CD4-positive, alpha-beta T cell treated with Interleukin-4 for 1 hour (primary cell): ENCODE data around the gene PTOV1.

Source experiments
- DNase-seq, 2 donors: peaks; one replicate each; pipeline ENCODE4 v3.0.0-alpha.2; 2020 to 2022

Gene PTOV1

GRCh38 chr19:49877020-49877878, 26.3 kb downstream of the PTOV1 start, which contains the start of the genes AKT1S1 and TBC1D17:
Gene AKT1S1 (minus strand): TSS chr19:49877355. CDS start chr19:49873295, 4,060 bp downstream.
Gene TBC1D17 (plus strand): TSS chr19:49877702. CDS start chr19:49877724, 22 bp downstream.
- DNase-seq = peak; percentile 100

DNA sequence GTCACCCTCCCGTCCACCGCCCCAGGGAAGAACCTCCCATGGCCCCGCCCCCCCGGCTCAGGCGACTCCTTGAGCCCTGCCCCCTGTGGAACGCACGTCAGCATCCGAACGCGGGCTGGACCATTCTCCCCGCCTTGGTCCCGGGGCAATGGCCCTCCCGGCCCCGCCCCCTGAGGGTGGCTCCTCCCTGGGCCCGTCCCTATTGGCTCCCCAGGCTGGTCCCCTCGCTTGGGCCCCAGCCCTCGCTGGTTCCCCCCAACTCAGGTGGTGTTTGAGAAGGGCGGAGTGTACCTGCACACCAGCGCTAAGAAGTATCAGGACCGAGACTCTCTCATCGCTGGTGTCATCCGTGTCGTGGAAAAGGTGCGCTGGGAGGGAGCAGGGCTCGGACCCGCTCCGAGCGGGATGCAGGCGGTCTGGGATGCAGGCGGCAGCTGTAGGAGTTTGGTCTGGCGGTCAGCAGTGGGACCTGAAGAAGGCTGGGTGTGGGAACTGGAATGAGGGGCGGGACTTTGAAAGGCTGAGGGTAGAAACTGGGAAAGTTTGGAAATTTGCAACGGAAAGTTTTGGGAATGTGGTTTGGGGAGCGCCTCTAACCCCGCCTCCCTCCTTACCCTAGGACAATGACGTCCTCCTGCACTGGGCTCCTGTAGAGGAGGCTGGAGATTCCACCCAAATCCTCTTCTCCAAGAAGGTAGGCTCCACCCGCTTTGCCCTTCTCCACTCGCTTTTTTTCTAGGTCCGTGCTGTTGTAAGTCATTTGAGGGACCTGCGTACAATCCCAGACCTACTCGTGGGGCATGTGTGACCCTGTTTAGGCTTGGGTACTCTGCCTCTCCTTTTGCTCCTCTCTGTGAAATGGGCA, 27.2 kb downstream of the PTOV1 start:
- peak; percentile 98 to 99 for DNase-seq

- no peak for DNase-seq
Observed at GRCh38 chr19:49878744-49879070, 27.7 kb downstream of the PTOV1 start.

GRCh38 chr19:49879243-49879963, 28.4 kb downstream of the PTOV1 start:
- DNase-seq = no peak

GRCh38 chr19:49880162-49880869, 29.4 kb downstream of the PTOV1 start:
- no peak for DNase-seq

DNA sequence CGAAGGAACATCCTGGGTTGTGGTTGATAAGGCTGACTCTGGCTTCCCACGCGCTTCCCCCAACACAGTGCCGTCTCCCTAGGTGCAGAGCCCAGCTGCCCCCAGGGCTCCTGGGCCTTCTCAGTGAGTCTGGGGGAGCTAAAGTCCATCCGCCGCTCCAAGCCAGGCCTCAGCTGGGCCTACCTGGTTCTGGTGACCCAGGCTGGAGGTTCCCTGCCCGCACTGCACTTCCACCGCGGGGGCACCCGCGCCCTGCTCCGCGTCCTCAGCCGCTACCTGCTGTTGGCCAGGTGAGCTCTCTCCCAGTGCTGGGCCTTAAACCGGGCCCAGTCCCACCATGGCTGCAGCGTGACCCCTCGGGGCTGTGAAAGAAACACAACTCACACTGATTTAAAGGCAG, 30.2 kb downstream of the PTOV1 start:
- no peak for DNase-seq

- DNase-seq = no peak
Observed at GRCh38 chr19:49881672-49882394, 30.9 kb downstream of the PTOV1 start.

GRCh38 chr19:49882643-49883042, 31.7 kb downstream of the PTOV1 start:
- no peak for DNase-seq

GRCh38 chr19:49883094-49883493, 32.1 kb downstream of the PTOV1 start:
- DNase-seq = no peak

GRCh38 chr19:49884109-49884508, 33.1 kb downstream of the PTOV1 start:
- no peak for DNase-seq

- no peak for DNase-seq
Observed at GRCh38 chr19:49884760-49885159, 33.8 kb downstream of the PTOV1 start.

GRCh38 chr19:49887037-49887664, 36.2 kb downstream of the PTOV1 start:
- DNase-seq = no peak

- DNase-seq = no peak
Observed at GRCh38 chr19:49887665-49888509, 36.9 kb downstream of the PTOV1 start.

DNA sequence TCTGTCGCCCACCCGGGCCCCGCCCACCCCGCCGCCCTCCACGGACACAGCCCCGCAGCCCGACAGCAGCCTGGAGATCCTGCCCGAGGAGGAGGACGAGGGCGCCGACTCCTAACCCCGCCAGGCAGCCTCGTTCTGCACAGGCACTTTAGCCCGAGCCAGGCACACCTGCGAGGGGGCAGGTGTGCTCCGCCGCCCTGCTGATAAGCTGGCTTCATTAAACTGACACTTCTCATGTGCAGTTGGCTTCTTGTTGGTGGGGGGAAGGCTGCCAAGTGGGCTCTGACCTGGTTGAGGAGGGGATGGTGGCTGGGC, 37.5 kb downstream of the PTOV1 start:
- no peak for DNase-seq

GRCh38 chr19:49889038-49889686, 38.2 kb downstream of the PTOV1 start:
- DNase-seq = no peak

- peak; percentile 83 to 84 for DNase-seq
Observed at GRCh38 chr19:49889687-49890348, 38.9 kb downstream of the PTOV1 start.

DNA sequence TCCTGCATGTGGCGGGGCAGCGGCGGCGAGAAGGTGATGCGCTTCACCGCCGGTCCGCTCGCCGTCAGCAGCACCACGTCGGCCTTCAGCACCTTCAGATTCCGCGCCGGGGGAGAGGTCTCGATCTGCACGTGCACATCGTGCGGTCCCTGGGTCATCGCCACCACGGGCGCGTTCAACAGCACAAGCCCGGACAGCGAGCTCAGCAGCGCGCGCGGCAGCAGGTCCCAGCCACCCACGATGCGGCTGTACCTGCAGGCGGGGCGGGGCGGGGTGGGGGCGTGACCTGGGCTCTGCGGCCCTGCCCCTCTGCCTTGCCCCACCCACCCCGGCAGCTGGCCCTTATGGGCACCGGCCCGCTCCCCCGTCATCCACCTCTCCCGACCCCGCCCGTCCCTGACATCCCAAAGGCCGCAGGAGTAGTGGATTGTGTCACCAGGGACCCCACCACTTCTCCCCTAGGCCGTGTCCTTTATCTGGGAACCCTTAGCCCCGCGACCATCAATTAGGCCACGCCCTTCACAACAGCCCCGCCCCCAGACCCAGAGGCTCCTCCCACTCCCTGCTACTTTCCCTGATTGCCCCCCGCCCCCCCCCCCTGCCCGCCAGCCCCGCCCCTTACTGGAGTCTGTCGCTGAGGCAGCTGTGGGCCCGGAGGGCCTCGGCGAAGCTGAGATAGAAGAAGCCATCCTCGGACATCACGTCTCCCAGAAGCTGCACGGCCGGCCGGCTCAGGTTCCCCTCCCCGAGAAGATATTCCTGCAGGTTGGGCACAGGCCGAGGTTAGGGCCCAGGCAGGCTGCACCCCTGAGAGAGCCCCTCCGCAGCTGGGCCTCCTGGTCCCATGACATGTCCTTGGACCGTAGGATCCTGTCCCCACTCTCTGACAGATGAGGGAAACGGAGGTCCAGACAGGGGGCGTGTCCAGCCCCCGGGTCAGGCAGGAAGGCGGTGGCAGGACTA, 39.7 kb downstream of the PTOV1 start:
- DNase-seq = peak; percentile 67 to 79

- DNase-seq = no peak
Observed at GRCh38 chr19:49891393-49891792, 40.4 kb downstream of the PTOV1 start.
